HepG2 (cell line): Measurements from ENCODE around the gene BMF. TPM values are rescaled to one million over a fixed set of nuclear protein-coding genes. Genes with fewer than 3 reads are reported as not detected.

Experiments
- ADNP ChIP-seq: sonication (generic); formaldehyde crosslinking; IDR thresholded peaks from 2 replicates; pipeline ENCODE4 v1.4.0; 2020; ENCODE audit warnings: missing genetic modification reagents
- ARNT2 ChIP-seq: sonication (generic); formaldehyde crosslinking; IDR thresholded peaks from 2 replicates; pipeline ENCODE4 v1.8.0; 2022; ENCODE audit warnings: mild to moderate bottlenecking, low read depth, missing genetic modification reagents, moderate library complexity
- ASH2L ChIP-seq: fragments of 300-600, 200-600 bp; sonication (generic); IDR thresholded peaks from 2 replicates; pipeline ENCODE4 v1.7.0; 2017; ENCODE audit warnings: low read depth, mild to moderate bottlenecking, moderate library complexity, mixed read lengths, low read length; ENCODE audit not compliant: insufficient read length
- ATF1 ChIP-seq: IDR thresholded peaks from 2 replicates; pipeline ENCODE4 v1.6.1; 2016; ENCODE audit warnings: mild to moderate bottlenecking, control low read depth
- EHMT2 ChIP-seq: fragments of 200-600 bp; sonication (generic); IDR thresholded peaks from 2 replicates; pipeline ENCODE4 v1.7.0; 2017; ENCODE audit warnings: antibody characterized with exemption, low read depth, low read length, borderline replicate concordance
- FIP1L1 ChIP-seq: fragments of 200-400 bp; formaldehyde crosslinking; IDR thresholded peaks from 2 replicates; pipeline ENCODE4 v1.6.1; 2018; ENCODE audit warnings: low read depth, mild to moderate bottlenecking, low read length, moderate library complexity, borderline replicate concordance; ENCODE audit not compliant: insufficient read depth
- GTF2F1 ChIP-seq: fragments of 150-350 bp; IDR thresholded peaks from 2 replicates; pipeline ENCODE4 v1.6.1; 2014; ENCODE audit warnings: low read length
- HIVEP1 ChIP-seq: sonication (generic); formaldehyde crosslinking; IDR thresholded peaks from 2 replicates; pipeline ENCODE4 v1.4.0; 2020; ENCODE audit warnings: mild to moderate bottlenecking, missing genetic modification reagents
- MAFF ChIP-seq: IDR thresholded peaks from 2 replicates; pipeline ENCODE4 v1.6.1; 2011; ENCODE audit warnings: low read depth, low read length, improper control_type of control experiment
- MAFK ChIP-seq, 2 experiments: IDR thresholded peaks in 1 of 2; conservative IDR thresholded peaks in 1 of 2; 2 replicates each; pipeline ENCODE4 v1.6.1; 2011; ENCODE audit warnings: improper control_type of control experiment in 2 of 2, low read length in 2 of 2
- MIXL1 ChIP-seq: IDR thresholded peaks from 2 replicates; pipeline ENCODE4 v1.6.1; 2016
- MXI1 ChIP-seq: IDR thresholded peaks from 3 replicates; pipeline ENCODE4 v1.6.1; 2012; ENCODE audit warnings: low read depth, low read length, inconsistent platforms, borderline replicate concordance
- NR2F1 ChIP-seq, 2 experiments: fragments of 450-650 bp in 1 of 2; formaldehyde crosslinking in 1 of 2; IDR thresholded peaks; 2 replicates each; pipeline versions ENCODE4 v1.5.0 to v1.6.1; 2016 to 2020; ENCODE audit warnings: mild to moderate bottlenecking in 1 of 2, missing compliant biosample characterization in 1 of 2, missing genetic modification reagents in 1 of 2, moderate library complexity in 1 of 2
- POLR2G ChIP-seq: fragments of 200-400 bp; formaldehyde crosslinking; IDR thresholded peaks from 2 replicates; pipeline ENCODE4 v1.6.1; 2018; ENCODE audit warnings: mild to moderate bottlenecking, low read depth, low read length, moderate library complexity
- SIN3A ChIP-seq: IDR thresholded peaks from 2 replicates; pipeline ENCODE4 v1.6.1; 2011; ENCODE audit warnings: low read depth, mild to moderate bottlenecking, control low read depth, low read length, borderline replicate concordance
- SIN3B ChIP-seq: fragments of 150-350 bp; IDR thresholded peaks from 2 replicates; pipeline ENCODE4 v1.6.1; 2014; ENCODE audit warnings: low read length
- TCF12 ChIP-seq, 2 experiments: fragments of 450-650 bp in 1 of 2; sonication (generic) in 1 of 2; formaldehyde crosslinking in 1 of 2; IDR thresholded peaks; 2 replicates each; pipeline versions ENCODE4 v1.6.1 to v1.8.0; 2017 to 2022; ENCODE audit warnings: antibody characterized with exemption in 1 of 2, mild to moderate bottlenecking in 1 of 2, missing genetic modification reagents in 1 of 2, moderate library complexity in 1 of 2
- ZFAT ChIP-seq: sonication (generic); formaldehyde crosslinking; conservative IDR thresholded peaks from 2 replicates; pipeline ENCODE4 v1.8.1; 2023; ENCODE audit warnings: missing genetic modification reagents, inconsistent platforms
- ZNF33A ChIP-seq: sonication (generic); formaldehyde crosslinking; IDR thresholded peaks from 2 replicates; pipeline ENCODE4 v1.5.1; 2020; ENCODE audit warnings: missing genetic modification reagents, mild to moderate bottlenecking, moderate library complexity, borderline replicate concordance
- ZNF350 ChIP-seq: sonication (generic); formaldehyde crosslinking; IDR thresholded peaks from 2 replicates; pipeline ENCODE4 v1.4.0; 2020; ENCODE audit warnings: mild to moderate bottlenecking, low read depth, missing genetic modification reagents, borderline replicate concordance
- ZNF44 ChIP-seq: sonication (generic); formaldehyde crosslinking; IDR thresholded peaks from 2 replicates; pipeline ENCODE4 v1.5.1; 2020; ENCODE audit warnings: mild to moderate bottlenecking, missing genetic modification reagents
- ZNF567 ChIP-seq: sonication (generic); formaldehyde crosslinking; IDR thresholded peaks from 2 replicates; pipeline ENCODE4 v1.8.1; 2023; ENCODE audit warnings: mild to moderate bottlenecking, missing genetic modification reagents, borderline replicate concordance
- ZNF605 ChIP-seq: sonication (generic); formaldehyde crosslinking; IDR thresholded peaks from 2 replicates; pipeline ENCODE4 v1.8.0; 2022; ENCODE audit warnings: mild to moderate bottlenecking, missing genetic modification reagents
- ZNF615 ChIP-seq: sonication (generic); formaldehyde crosslinking; IDR thresholded peaks from 2 replicates; pipeline ENCODE4 v1.5.0; 2020; ENCODE audit warnings: mild to moderate bottlenecking, missing genetic modification reagents, borderline replicate concordance
- ZNF792 ChIP-seq: IDR thresholded peaks from 2 replicates; pipeline ENCODE4 v1.6.1; 2016
- polyA plus RNA-seq, 8 experiments: library from polyadenylated mRNA; depleted of rRNA in 3 of 8; stranded (reverse) in 7 of 8; unstranded in 1 of 8; fragments of >200 nt; fragmentation: Illumina TruSeq in 4 of 8; extraction: Trizol in 4 of 8; gene quantifications; 2 replicates each; pipeline versions ENCODE4 v1.2.1 to v1.2.3, GENCODE V29; 2011 to 2016; ENCODE audit warnings: low read depth in 4 of 8, missing spikeins in 1 of 8, mixed read lengths in 1 of 8; ENCODE audit not compliant: insufficient read depth in 1 of 8
- total RNA-seq, 5 experiments: library from RNA; depleted of rRNA; stranded (reverse); fragments of >200 nt; fragmentation: Illumina TruSeq; extraction: Trizol; gene quantifications; 2 replicates each; pipeline ENCODE4 v1.2.3, GENCODE V29; 2016; ENCODE audit warnings: low read depth in 1 of 5
- TF ChIP-seq, protein P1 (sequence below): sonication (generic); formaldehyde crosslinking; IDR thresholded peaks from 2 replicates; pipeline ENCODE4 v1.4.0; 2020; ENCODE audit warnings: mild to moderate bottlenecking, missing genetic modification reagents, borderline replicate concordance
- TF ChIP-seq, protein P2 (sequence below): IDR thresholded peaks from 2 replicates; pipeline ENCODE4 v1.6.1; 2016; ENCODE audit warnings: mild to moderate bottlenecking, missing biosample characterization, missing genetic modification reagents
- TF ChIP-seq, protein P3 (sequence below): sonication (generic); formaldehyde crosslinking; IDR thresholded peaks from 2 replicates; pipeline ENCODE4 v1.5.0; 2020; ENCODE audit warnings: missing genetic modification reagents
- TF ChIP-seq, protein P4 (sequence below): sonication (generic); formaldehyde crosslinking; IDR thresholded peaks from 2 replicates; pipeline ENCODE4 v1.8.1; 2023; ENCODE audit warnings: missing genetic modification reagents, inconsistent platforms, borderline replicate concordance

Gene BMF
- total and polyA plus RNA-seq, 2 of the 13 experiments (the other 11 are each of a cell fraction or from before 2014, with no cell fraction given): 8.7 to 15.9 TPM

DNA sequence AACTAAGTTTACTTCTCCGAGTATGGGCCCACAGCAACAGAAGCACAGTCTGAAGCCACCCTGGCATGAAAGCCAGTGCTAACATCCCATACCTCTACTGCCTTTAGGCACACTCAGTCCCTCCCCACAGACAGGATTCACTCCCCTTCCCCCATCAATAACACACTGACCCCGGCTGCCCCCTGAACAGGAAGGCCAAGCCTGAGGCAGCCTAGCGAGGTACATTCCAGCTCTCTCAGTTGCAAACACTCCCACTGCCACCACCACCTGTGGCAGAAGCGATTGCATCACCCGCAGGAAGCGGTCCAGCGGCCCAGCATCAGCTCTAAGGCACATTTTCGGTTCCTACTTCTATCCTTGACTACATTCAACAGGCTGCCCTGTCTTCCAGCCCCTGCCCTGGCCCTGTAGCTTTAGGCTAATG lies 7.0 kb upstream of the BMF start (continued):
- TF ChIP-seq ZNF350 (CRISPR knock-in tag): peak; percentile 80; the same call in 1 of the 2 replicates
- TF ChIP-seq, protein P1, sequence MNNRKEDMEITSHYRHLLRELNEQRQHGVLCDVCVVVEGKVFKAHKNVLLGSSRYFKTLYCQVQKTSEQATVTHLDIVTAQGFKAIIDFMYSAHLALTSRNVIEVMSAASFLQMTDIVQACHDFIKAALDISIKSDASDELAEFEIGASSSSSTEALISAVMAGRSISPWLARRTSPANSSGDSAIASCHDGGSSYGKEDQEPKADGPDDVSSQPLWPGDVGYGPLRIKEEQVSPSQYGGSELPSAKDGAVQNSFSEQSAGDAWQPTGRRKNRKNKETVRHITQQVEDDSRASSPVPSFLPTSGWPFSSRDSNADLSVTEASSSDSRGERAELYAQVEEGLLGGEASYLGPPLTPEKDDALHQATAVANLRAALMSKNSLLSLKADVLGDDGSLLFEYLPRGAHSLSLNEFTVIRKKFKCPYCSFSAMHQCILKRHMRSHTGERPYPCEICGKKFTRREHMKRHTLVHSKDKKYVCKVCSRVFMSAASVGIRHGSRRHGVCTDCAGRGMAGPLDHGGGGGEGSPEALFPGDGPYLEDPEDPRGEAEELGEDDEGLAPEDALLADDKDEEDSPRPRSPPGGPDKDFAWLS (CRISPR knock-in tag): no peak
- peak; percentile 55; the same call in 1 of the 2 replicates for TF ChIP-seq ZNF605
- no peak for TF ChIP-seq ADNP
- TF ChIP-seq, protein P2, sequence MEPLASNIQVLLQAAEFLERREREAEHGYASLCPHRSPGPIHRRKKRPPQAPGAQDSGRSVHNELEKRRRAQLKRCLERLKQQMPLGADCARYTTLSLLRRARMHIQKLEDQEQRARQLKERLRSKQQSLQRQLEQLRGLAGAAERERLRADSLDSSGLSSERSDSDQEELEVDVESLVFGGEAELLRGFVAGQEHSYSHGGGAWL (CRISPR knock-in tag): no peak
- TF ChIP-seq ZNF567 (CRISPR knock-in tag): no peak
- TF ChIP-seq MAFF: no peak
- no peak for TF ChIP-seq ZNF44 (CRISPR knock-in tag)
- TF ChIP-seq ZFAT (CRISPR knock-in tag): no peak
- TF ChIP-seq GTF2F1: no peak
- TF ChIP-seq MXI1: no peak
- no peak for TF ChIP-seq TCF12 (IDR thresholded peaks at IDR 0.05)
- no peak for TF ChIP-seq TCF12 (CRISPR knock-in tag; IDR thresholded peaks at IDR 0.05)
- TF ChIP-seq ARNT2: no peak
- no peak for TF ChIP-seq ATF1 (CRISPR knock-in tag)
- no peak for TF ChIP-seq HIVEP1 (CRISPR knock-in tag)
- TF ChIP-seq, protein P3, sequence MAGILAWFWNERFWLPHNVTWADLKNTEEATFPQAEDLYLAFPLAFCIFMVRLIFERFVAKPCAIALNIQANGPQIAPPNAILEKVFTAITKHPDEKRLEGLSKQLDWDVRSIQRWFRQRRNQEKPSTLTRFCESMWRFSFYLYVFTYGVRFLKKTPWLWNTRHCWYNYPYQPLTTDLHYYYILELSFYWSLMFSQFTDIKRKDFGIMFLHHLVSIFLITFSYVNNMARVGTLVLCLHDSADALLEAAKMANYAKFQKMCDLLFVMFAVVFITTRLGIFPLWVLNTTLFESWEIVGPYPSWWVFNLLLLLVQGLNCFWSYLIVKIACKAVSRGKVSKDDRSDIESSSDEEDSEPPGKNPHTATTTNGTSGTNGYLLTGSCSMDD (CRISPR knock-in tag): no peak
- TF ChIP-seq NR2F1 (CRISPR knock-in tag; IDR thresholded peaks at IDR 0.05): peak in 1 of 2 experiments; percentile 73; a peak in 2 of 4 replicates
- no peak for TF ChIP-seq ZNF33A (CRISPR knock-in tag)
- TF ChIP-seq ZNF615 (CRISPR knock-in tag): no peak
- no peak for TF ChIP-seq EHMT2
- no peak for TF ChIP-seq MAFK (conservative IDR thresholded peaks at IDR 0.05 in 1 of 2, IDR thresholded peaks at IDR 0.05 in 1 of 2; ENCODE audit: low read length in 2 of 2)
- TF ChIP-seq FIP1L1: no peak
- TF ChIP-seq POLR2G: no peak
- no peak for TF ChIP-seq SIN3A
- TF ChIP-seq ZNF792 (CRISPR knock-in tag): 0 out of 2 replicates have a peak, but pooled peaks have one; percentile 24
- no peak for TF ChIP-seq MIXL1 (CRISPR knock-in tag)
- no peak for TF ChIP-seq SIN3B
- TF ChIP-seq, protein P4, sequence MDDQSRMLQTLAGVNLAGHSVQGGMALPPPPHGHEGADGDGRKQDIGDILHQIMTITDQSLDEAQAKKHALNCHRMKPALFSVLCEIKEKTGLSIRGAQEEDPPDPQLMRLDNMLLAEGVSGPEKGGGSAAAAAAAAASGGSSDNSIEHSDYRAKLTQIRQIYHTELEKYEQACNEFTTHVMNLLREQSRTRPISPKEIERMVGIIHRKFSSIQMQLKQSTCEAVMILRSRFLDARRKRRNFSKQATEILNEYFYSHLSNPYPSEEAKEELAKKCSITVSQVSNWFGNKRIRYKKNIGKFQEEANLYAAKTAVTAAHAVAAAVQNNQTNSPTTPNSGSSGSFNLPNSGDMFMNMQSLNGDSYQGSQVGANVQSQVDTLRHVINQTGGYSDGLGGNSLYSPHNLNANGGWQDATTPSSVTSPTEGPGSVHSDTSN: no peak
- no peak for TF ChIP-seq ASH2L
